Motor neuron (in vitro differentiated cells): ENCODE results near the gene TFEB. TPM values are rescaled to one million over a fixed set of nuclear protein-coding genes. Genes with fewer than 3 reads are reported as not detected.
A peak's percentile ranks its signal among the peaks of the same experiment; 100 is the strongest.
"Not testable (repeated sequence)": the region's sequence is repeated elsewhere in the genome, so short reads cannot be mapped to it uniquely, and the experiment has no call there.

Experiments used
- ATAC-seq, 8 experiments: fragments of 200-7000 bp; cut with Tn5 transposase; replicated peaks in 6 of 8; 2 replicates each; pipeline ENCODE4 v1.8.0; 2021; ENCODE audit warnings: mild to moderate bottlenecking in 8 of 8, moderate library complexity in 8 of 8
- H3K27ac ChIP-seq, 2 donors: fragments of 250-450 bp; sonication (Bioruptor Pico); 2 replicates each; pipeline ENCODE4 v1.9.0; 2021; ENCODE audit warnings: antibody characterized with exemption in 2 of 2, mild to moderate bottlenecking in 2 of 2, moderate library complexity in 1 of 2
- H3K4me1 ChIP-seq, 2 donors: fragments of 250-450 bp; sonication (Bioruptor Pico); replicated peaks in 1 of 2; 2 replicates each; pipeline ENCODE4 v1.6.1; 2021; ENCODE audit warnings: antibody characterized with exemption in 2 of 2, mild to moderate bottlenecking in 2 of 2, moderate library complexity in 1 of 2
- H3K4me3 ChIP-seq, 5 donors: fragments of 250-450 bp; sonication (Bioruptor Pico); 2 replicates each; pipeline ENCODE4 v1.9.0; 2021; ENCODE audit warnings: antibody characterized with exemption in 5 of 5, mild to moderate bottlenecking in 5 of 5, moderate library complexity in 4 of 5
- WGBS, 10 experiments: fragments of 450-650 bp; shearing (Covaris generic); methylation state at CpG; one replicate each; pipeline ENCODE4 v1.0.0; 2022; 5-methylcytosine and 5-hydroxymethylcytosine counted together
- in situ Hi-C, 9 experiments: fragments of 400-800 bp; cut with MboI; loops; one replicate each; pipeline ENCODE4 v1.15.0; 2021; ENCODE audit warnings: low sequenced_read_pairs in 9 of 9, low pct_unique_long_range_greater_than_20kb in 2 of 9; ENCODE audit not compliant: unreplicated experiment in 9 of 9
- total RNA-seq, 8 experiments: library from RNA; unstranded; fragments of 300-600 nt; gene quantifications; 2 replicates each; pipeline versions ENCODE4 v1.2.3 to v1.2.4, GENCODE V29; 2022

TFEB gene
- total RNA-seq, 8 experiments from 2014 or later: 1.4 to 8.5 (median 5.3) TPM

- ATAC-seq: no peak
- 60 to 88% (median 81%) methylated on average over 1 to 3 of the region's 3 CpGs; no CpG with 5 or more reads in 4 of the 10 experiments for WGBS, 10 experiments
- Histone ChIP-seq H3K27ac (no peak overlapping the region), H3K4me3 (no peak overlapping the region), H3K4me1 (peaks cover 6 to 7% of the 10 kb centered on the region in 2 donors)
- in situ Hi-C loops: loop anchor here in 7 of 9 experiments (10.0 to 25.0 kb wide), 3 partner anchors 137 to 270 kb away; partner anchors contain the start of genes BYSL (in 1 of the 7) and MED20 (in 1 of the 7)
These were observed 39.4 kb upstream of the TFEB start for GRCh38 chr6:41774841-41775240.

- Histone ChIP-seq H3K4me3 (no peak overlapping the region), H3K4me1 (peaks cover 0 to 2% of the 10 kb centered on the region in 2 donors), H3K27ac (no peak overlapping the region)
- WGBS, 10 experiments: 50 to 91% (median 80%) methylated on average over 2 to 12 of the region's 29 CpGs; no CpG with 5 or more reads in 3 of the 10 experiments
- ATAC-seq: peak in 2 of 8 experiments; percentile 4 to 9
- in situ Hi-C loops: loop anchor here in 1 of 9 experiments (10.0 kb wide), 1 partner anchor 273 kb away; no protein-coding TSS in a partner anchor
These were observed 35.9 kb upstream of the TFEB start for GRCh38 chr6:41771058-41771983.

- WGBS, 10 experiments: 80 to 100% (median 80%) methylated on average over 1 to 3 of the region's 30 CpGs; no CpG with 5 or more reads in 7 of the 10 experiments
- in situ Hi-C loops: loop anchor here in 1 of 9 experiments (10.0 kb wide), 1 partner anchor 274 kb away; no protein-coding TSS in a partner anchor
These were observed 35.1 kb upstream of the TFEB start for GRCh38 chr6:41770381-41771057.

GRCh38 chr6:41769376-41769775 is 34.0 kb upstream of the TFEB start:
- Histone ChIP-seq H3K4me1 (peaks cover 0 to 2% of the 10 kb centered on the region in 2 donors), H3K4me3 (no peak overlapping the region), H3K27ac (no peak overlapping the region)
- no peak for ATAC-seq
- WGBS, 10 experiments: 79 to 95% (median 93%) methylated on average over 4 to 7 of the region's 8 CpGs; no CpG with 5 or more reads in 7 of the 10 experiments
- in situ Hi-C loops: no loop called here

More at GRCh38 chr6:41770381-41771057, 35.1 kb upstream of the TFEB start:
- no peak for ATAC-seq
- Histone ChIP-seq H3K4me1 (peaks cover 0 to 2% of the 10 kb centered on the region in 2 donors), H3K4me3 (no peak overlapping the region), H3K27ac (no peak overlapping the region)

GRCh38 chr6:41768545-41769308 is 33.3 kb upstream of the TFEB start:
- peak in 6 of 8 experiments; percentile 25 to 66 (median 36) for ATAC-seq
- in situ Hi-C loops: no loop called here
- Histone ChIP-seq H3K4me3 (no peak overlapping the region), H3K27ac (no peak overlapping the region), H3K4me1 (peaks cover 0 to 8% of the 10 kb centered on the region in 2 donors)
- 78 to 100% (median 89%) methylated on average over 2 to 5 of the region's 10 CpGs; no CpG with 5 or more reads in 4 of the 10 experiments for WGBS, 10 experiments

GRCh38 chr6:41767112-41767833 is 31.9 kb upstream of the TFEB start:
- WGBS, 10 experiments: 7 to 90% (median 26%) methylated on average over 1 to 6 of the region's 12 CpGs; no CpG with 5 or more reads in 3 of the 10 experiments
- Histone ChIP-seq H3K4me3 (no peak overlapping the region), H3K4me1 (peaks cover 0 to 10% of the 10 kb centered on the region in 2 donors), H3K27ac (no peak overlapping the region)
- in situ Hi-C loops: no loop called here
- ATAC-seq: peak; percentile 36 to 97 (median 64)

GRCh38 chr6:41766043-41766664 is 30.7 kb upstream of the TFEB start:
- 69 to 93% (median 81%) methylated on average over 2 to 4 of the region's 4 CpGs for WGBS, 10 experiments
- in situ Hi-C loops, H3K4me3 ChIP-seq, ATAC-seq, H3K27ac ChIP-seq: not testable (repeated sequence)
- peaks cover 0 to 10% of the 10 kb centered on the region in 2 donors for H3K4me1 ChIP-seq

GRCh38 chr6:41763470-41763869 is 28.1 kb upstream of the TFEB start:
- WGBS, 10 experiments: 20 to 60% methylated on average over 1 to 2 of the region's 2 CpGs; no CpG with 5 or more reads in 8 of the 10 experiments
- peaks cover 0 to 8% of the 10 kb centered on the region in 2 donors for H3K4me1 ChIP-seq
- H3K4me3 ChIP-seq: no peak overlapping the region
- peak in 2 of 8 experiments; percentile 14 to 16 for ATAC-seq
- in situ Hi-C loops: no loop called here
- no peak overlapping the region for H3K27ac ChIP-seq

GRCh38 chr6:41759905-41760579 is 24.6 kb upstream of the TFEB start:
- in situ Hi-C loops: no loop called here
- no peak for ATAC-seq

GRCh38 chr6:41759106-41759904 is 23.9 kb upstream of the TFEB start:
- Histone ChIP-seq H3K4me1 (peaks cover 8 to 10% of the 10 kb centered on the region in 2 donors), H3K4me3 (no peak overlapping the region), H3K27ac (no peak overlapping the region)
- ATAC-seq: no peak
- in situ Hi-C loops: no loop called here
- WGBS, 10 experiments: 60 to 100% (median 82%) methylated on average over 1 to 6 of the region's 13 CpGs; no CpG with 5 or more reads in 3 of the 10 experiments

More at GRCh38 chr6:41759905-41760579, 24.6 kb upstream of the TFEB start:
- H3K4me1 ChIP-seq: peaks cover 8 to 10% of the 10 kb centered on the region in 2 donors
- H3K27ac ChIP-seq: no peak overlapping the region
- H3K4me3 ChIP-seq: no peak overlapping the region
- 50 to 67% (median 60%) methylated on average over 1 to 2 of the region's 2 CpGs; no CpG with 5 or more reads in 7 of the 10 experiments for WGBS, 10 experiments
